Ovary (tissue), 9 donors: Measurements from ENCODE around the gene MME. TPM values are rescaled to one million over a fixed set of nuclear protein-coding genes. Genes with fewer than 3 reads are reported as not detected.

Source experiments
- DNase-seq, 5 donors: peaks; one replicate each; pipeline ENCODE4 v3.0.0-alpha.2; 2019 to 2020
- H3K27ac ChIP-seq, 2 donors: fragments of 200-600 bp; one replicate each; pipeline versions ENCODE4 v1.5.1 to v1.8.0; 2019 to 2022
- H3K27me3 ChIP-seq: fragments of 200-600 bp; one replicate; pipeline ENCODE4 v1.8.0; 2022
- H3K36me3 ChIP-seq: fragments of 200-600 bp; sonication (generic); one replicate; pipeline ENCODE4 v1.5.1; 2019
- H3K4me1 ChIP-seq: one replicate; pipeline ENCODE4 v1.8.1; 2013; ENCODE audit warnings: mild to moderate bottlenecking, moderate library complexity; ENCODE audit not compliant: insufficient read depth
- H3K4me3 ChIP-seq: fragments of 200-600 bp; sonication (generic); one replicate; pipeline ENCODE4 v1.5.1; 2017
- H3K9me3 ChIP-seq, 2 donors: fragments of 200-600 bp in 1 of 2; sonication (generic) in 1 of 2; one replicate each; pipeline versions ENCODE4 v1.5.1 to v1.8.1; 2013 to 2019; ENCODE audit warnings: mild to moderate bottlenecking in 1 of 2, moderate library complexity in 1 of 2
- CTCF ChIP-seq, 3 donors: fragments of 450-650 bp in 2 of 3; fragments of 200-600 bp in 1 of 3; IDR thresholded peaks; one replicate each; pipeline versions ENCODE4 v1.5.1 to v1.8.0; 2016 to 2022; ENCODE audit warnings: antibody characterized with exemption in 3 of 3, mild to moderate bottlenecking in 1 of 3
- EP300 ChIP-seq: sonication (generic); formaldehyde crosslinking; IDR thresholded peaks from one replicate; pipeline ENCODE4 v1.6.1; 2017; ENCODE audit warnings: antibody characterized with exemption
- POLR2A ChIP-seq: fragments of 450-650 bp; IDR thresholded peaks from one replicate; pipeline ENCODE4 v1.6.1; 2017; ENCODE audit warnings: antibody characterized with exemption, mild to moderate bottlenecking, moderate library complexity
- WGBS, 3 donors: extraction: QIAGEN DNeasy Blood & Tissue Kit in 1 of 3; methylation state at CpG; one replicate each; pipeline versions ENCODE4 v1.1.5 to v1.1.7; 2013 to 2017; 5-methylcytosine and 5-hydroxymethylcytosine counted together
- intact Hi-C, 4 donors: fragments of 100-400 bp; cut with DNase I; formaldehyde crosslinking; loops; one replicate each; pipeline versions ENCODE4 v1.11.0 to v1.15.1; 2022 to 2023
- polyA plus RNA-seq, 2 donors: library from polyadenylated mRNA; stranded (reverse); fragments of 200-250 nt in 1 of 2; fragments of 350-450 nt in 1 of 2; fragmentation: Illumina TruSeq in 1 of 2; extraction: RNeasy Lipid Tissue Mini Kit (QIAGEN cat#74804) in 1 of 2; gene quantifications; one replicate each; pipeline ENCODE4 v1.2.3, GENCODE V29; 2013 to 2014
- total RNA-seq, 7 donors: library from RNA; depleted of rRNA in 2 of 7; stranded (reverse); fragments of >200 nt in 2 of 7; fragmentation: NEBNext Ultra II Directional in 3 of 7; extraction: Animal tissue kit (Norgen Biotek cat#: 25700) in 3 of 7; gene quantifications; one replicate each; pipeline versions ENCODE4 v1.1.0 to v1.2.4, GENCODE V29; 2016 to 2023
- donor health status: DM: no; HTN: no; CAD: no; lungs with moderate emphysema.
- donor health status: DM: no; HTN: no; CAD: no.
- donor health status: Bipolar disorder and iron deficiency.
- donor health status: DM: yes; HTN: yes; CAD: no.
- donor health status: DM: no; HTN: no; CAD: no.
- donor health status: DM: yes; HTN: yes; CAD: no.

The MME gene
- total and polyA plus RNA-seq, 9 donors = 0.56 to 3.1 (median 1.5) TPM

GRCh38 chr3:155084567-155084966 is 4.4 kb downstream of the MME start:
- 31 to 35% (median 32%) methylated on average over 2 of the region's 2 CpGs for WGBS, 3 donors
- Histone ChIP-seq H3K9me3 (no peaks in the 10 kb centered on the region), H3K4me3 (no peak overlapping the region), H3K27ac (no peak overlapping the region), H3K4me1 (peaks cover under 1% of the 10 kb centered on the region), H3K27me3 (no peaks in the 10 kb centered on the region), H3K36me3 (no peaks in the 10 kb centered on the region)
- no peak for DNase-seq
- no peak for TF ChIP-seq POLR2A
- no peak for TF ChIP-seq EP300
- TF ChIP-seq CTCF (IDR thresholded peaks at IDR 0.05) = no peak
- intact Hi-C loops = no loop called here

GRCh38 chr3:155086051-155086450 is 5.9 kb downstream of the MME start:
- TF ChIP-seq CTCF (IDR thresholded peaks at IDR 0.05) (no peak), POLR2A (no peak), EP300 (no peak)
- no peaks in the 10 kb centered on the region for H3K9me3 ChIP-seq
- 87 to 95% (median 91%) methylated on average over 1 of the region's 1 CpG for whole genome bisulfite sequencing, 3 donors
- intact Hi-C loops = no loop called here
- no peaks in the 10 kb centered on the region for H3K4me1 ChIP-seq
- H3K27me3 ChIP-seq = no peaks in the 10 kb centered on the region
- no peak overlapping the region for H3K27ac ChIP-seq
- no peak for DNase-seq
- H3K36me3 ChIP-seq = no peaks in the 10 kb centered on the region
- H3K4me3 ChIP-seq = no peak overlapping the region

GRCh38 chr3:155088706-155089345 is 8.7 kb downstream of the MME start:
- DNase-seq = no peak
- H3K9me3 ChIP-seq = no peaks in the 10 kb centered on the region
- intact Hi-C loops = no loop called here
- WGBS, 3 donors = 77 to 82% (median 77%) methylated on average over 2 of the region's 2 CpGs
- H3K27me3 ChIP-seq = no peaks in the 10 kb centered on the region
- H3K36me3 ChIP-seq = no peaks in the 10 kb centered on the region
- no peak overlapping the region for H3K4me3 ChIP-seq
- no peaks in the 10 kb centered on the region for H3K4me1 ChIP-seq
- H3K27ac ChIP-seq = no peak overlapping the region
- TF ChIP-seq EP300 (no peak), CTCF (IDR thresholded peaks at IDR 0.05) (no peak), POLR2A (no peak)

GRCh38 chr3:155089495-155089894 is 9.4 kb downstream of the MME start:
- no peaks in the 10 kb centered on the region for H3K4me1 ChIP-seq
- no peak overlapping the region for H3K27ac ChIP-seq
- H3K27me3 ChIP-seq = no peaks in the 10 kb centered on the region
- TF ChIP-seq CTCF (IDR thresholded peaks at IDR 0.05) = no peak
- TF ChIP-seq POLR2A = no peak
- no peak for TF ChIP-seq EP300
- no peak for DNase-seq
- no peaks in the 10 kb centered on the region for H3K9me3 ChIP-seq
- intact Hi-C loops = no loop called here
- H3K36me3 ChIP-seq = no peaks in the 10 kb centered on the region
- 80 to 89% (median 86%) methylated on average over 7 of the region's 7 CpGs for WGBS, 3 donors
- no peak overlapping the region for H3K4me3 ChIP-seq
